Ovary (tissue), 3 donors: ENCODE measurements around the gene ITPR3.

ENCODE experiments used
- CTCF ChIP-seq, 3 donors: fragments of 450-650 bp in 2 of 3; fragments of 200-600 bp in 1 of 3; IDR thresholded peaks; one replicate each; pipeline versions ENCODE4 v1.5.1 to v1.8.0; 2016 to 2022; ENCODE audit warnings: antibody characterized with exemption in 3 of 3, mild to moderate bottlenecking in 1 of 3
- EP300 ChIP-seq: sonication (generic); formaldehyde crosslinking; IDR thresholded peaks from one replicate; pipeline ENCODE4 v1.6.1; 2017; ENCODE audit warnings: antibody characterized with exemption
- POLR2A ChIP-seq: fragments of 450-650 bp; IDR thresholded peaks from one replicate; pipeline ENCODE4 v1.6.1; 2017; ENCODE audit warnings: antibody characterized with exemption, mild to moderate bottlenecking, moderate library complexity
- donor health status: DM: no; HTN: no; CAD: no.

DNA sequence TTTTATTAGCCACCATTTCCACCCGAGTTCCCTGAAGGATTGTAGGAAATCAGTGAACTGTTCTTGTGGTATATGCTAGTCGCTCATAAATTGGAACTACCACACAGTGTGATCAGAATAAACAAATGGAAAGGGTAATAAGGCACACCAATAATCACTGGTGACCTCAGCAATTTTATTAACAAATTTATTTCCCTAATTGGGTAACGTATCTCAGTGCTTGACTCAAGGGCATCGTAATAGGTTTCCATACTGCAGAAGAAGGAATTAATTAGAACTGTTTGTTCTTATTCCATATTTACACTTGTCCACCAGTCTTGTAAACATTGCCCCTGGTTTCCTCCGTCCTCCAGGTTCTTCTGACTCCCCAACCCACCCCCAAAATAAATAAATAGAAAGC, 100.4 kb downstream of the ITPR3 start:
- TF ChIP-seq CTCF (IDR thresholded peaks at IDR 0.05) (no peak), EP300 (no peak), POLR2A (no peak)
